Stimulated activated CD4-positive, alpha-beta T cell treated with anti-CD3 and anti-CD28 coated beads, Interleukin-4, amount 100 ng/mL, for 48 hours (primary cell): ENCODE data around the gene ADCYAP1R1.

Experiments used
- DNase-seq, 2 donors: peaks; one replicate each; pipeline ENCODE4 v3.0.0-alpha.2; 2020; ENCODE audit warnings: low read depth in 2 of 2

The ADCYAP1R1 gene

GRCh38 chr7:31068006-31068675, 16.0 kb downstream of the ADCYAP1R1 start:
- DNase-seq: no peak

- no peak for DNase-seq
These were observed 17.9 kb downstream of the ADCYAP1R1 start for GRCh38 chr7:31069860-31070555.

DNA sequence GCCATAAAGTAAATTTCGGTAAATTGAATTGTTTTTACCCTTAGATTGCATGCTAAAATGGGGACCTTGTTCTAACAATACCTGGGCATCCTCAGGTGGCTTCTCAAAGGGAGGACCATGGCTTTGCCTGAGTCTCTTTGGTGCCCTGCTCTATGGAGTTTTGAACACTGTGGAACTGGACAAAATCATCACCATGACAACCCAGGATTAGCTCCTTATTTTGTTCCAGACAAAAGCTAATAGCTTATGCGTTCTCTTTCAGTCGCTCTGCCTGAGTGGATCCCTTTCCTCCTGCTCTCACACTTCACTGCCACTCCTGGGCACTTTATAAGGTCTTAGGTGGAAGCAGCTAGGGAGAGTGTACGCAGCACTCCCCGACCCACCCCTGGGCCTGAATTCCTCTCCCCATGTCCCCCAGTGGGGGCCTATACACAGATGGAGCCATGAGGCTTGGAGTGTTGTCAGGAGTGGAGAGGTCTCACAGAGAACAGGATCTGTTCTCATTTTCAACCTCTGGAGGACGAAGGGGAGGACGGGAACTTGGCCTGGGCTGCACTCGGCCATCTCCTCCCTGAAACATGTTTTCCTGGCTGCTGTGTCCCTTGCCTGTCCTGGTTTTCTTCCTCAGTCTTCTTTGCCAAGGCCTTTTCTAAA, 19.0 kb downstream of the ADCYAP1R1 start:
- DNase-seq: no peak

DNA sequence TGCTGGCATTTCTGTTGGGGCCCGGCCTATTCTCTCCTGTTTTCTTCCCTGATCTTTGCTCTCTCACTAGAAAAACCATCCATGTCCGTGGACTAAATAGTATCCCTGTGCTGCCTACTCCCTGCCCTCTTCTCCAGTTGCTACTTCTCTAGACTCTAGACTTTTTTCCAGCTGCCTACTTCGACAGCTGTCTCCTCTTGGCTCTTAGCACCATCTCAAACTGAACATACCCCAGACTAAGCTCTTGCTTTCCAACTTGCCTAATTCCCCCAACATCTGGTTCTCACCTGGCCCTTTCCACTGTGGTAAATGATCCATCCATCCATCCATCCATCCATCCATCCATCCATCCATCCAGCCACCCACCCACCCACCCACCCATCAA, 19.5 kb downstream of the ADCYAP1R1 start:
- DNase-seq: no peak

- no peak for DNase-seq
These were observed 21.4 kb downstream of the ADCYAP1R1 start for GRCh38 chr7:31073326-31074119.

DNA sequence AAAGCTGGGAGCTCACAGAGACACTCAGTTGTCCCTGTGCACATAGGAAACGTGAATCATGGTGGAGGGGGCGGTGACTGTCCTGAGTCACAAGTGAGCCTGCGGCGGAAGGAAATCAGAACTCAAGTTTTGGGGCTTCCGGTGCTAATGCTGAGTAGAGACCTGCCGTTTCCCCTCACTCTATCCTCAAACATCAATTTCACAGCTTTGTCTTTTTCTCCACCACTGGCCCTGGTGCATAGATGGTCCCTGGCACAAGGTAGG, 21.9 kb downstream of the ADCYAP1R1 start:
- no peak for DNase-seq

- DNase-seq: no peak
These were observed 22.4 kb downstream of the ADCYAP1R1 start for GRCh38 chr7:31074403-31075085.

- no peak for DNase-seq
These were observed 22.9 kb downstream of the ADCYAP1R1 start for GRCh38 chr7:31075086-31075405.

DNA sequence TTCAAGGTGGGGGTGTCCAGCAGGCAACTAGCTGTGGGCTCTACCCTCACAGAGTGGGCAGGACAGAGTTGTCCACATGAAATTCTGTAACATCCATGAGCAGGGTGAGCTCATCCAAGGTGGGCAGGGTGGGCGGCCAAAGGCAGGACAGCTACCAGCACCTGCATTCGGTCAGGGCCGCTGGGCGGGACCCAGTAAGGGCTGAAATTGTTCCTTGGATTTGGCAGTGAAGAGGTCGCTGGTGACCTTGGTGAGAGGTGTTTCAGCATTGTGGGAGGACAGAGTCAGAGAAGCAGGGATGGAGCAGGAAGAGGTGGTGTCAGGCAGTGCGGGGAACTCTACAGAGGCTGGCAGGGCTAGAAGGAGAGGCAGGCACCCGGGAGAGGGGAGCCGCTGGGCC, 23.9 kb downstream of the ADCYAP1R1 start:
- no peak for DNase-seq

DNA sequence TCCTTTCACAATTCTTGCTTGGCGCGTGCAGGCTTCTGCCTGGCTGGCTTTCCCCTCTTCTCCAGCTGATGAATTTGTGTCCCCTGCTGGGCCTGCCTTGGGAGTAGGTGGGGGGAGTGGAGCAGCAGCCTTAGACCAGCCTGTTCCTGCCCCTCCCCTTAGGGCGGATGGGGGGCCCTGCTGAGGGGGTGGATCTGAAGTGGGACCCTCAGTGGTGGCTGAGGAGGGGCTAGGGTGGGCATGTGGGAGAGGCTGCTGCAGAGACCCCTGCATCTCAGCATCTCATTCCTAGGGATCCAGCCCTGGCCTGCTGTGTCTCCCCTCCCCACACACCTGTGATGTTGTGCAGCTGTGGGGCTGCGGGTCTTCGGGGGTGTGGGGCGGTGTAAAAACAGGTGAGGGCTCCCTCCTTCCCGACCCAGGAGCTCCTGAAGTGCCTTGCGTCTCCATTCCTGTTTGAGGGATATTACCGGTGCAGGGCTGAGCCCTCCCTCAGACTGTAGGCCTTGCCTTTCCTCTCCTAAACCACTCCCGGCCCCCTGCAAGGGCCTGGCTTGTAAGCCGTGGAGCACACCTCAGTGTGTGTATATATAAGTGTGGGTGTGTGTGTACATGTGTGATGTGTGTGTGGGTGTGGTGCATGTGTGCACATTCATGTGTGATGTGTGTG, 24.7 kb downstream of the ADCYAP1R1 start:
- DNase-seq: no peak

GRCh38 chr7:31077484-31078362, 25.6 kb downstream of the ADCYAP1R1 start:
- no peak for DNase-seq

- DNase-seq: no peak
These were observed 26.4 kb downstream of the ADCYAP1R1 start for GRCh38 chr7:31078363-31078990.

- no peak for DNase-seq
These were observed 27.2 kb downstream of the ADCYAP1R1 start for GRCh38 chr7:31079126-31079823.

- DNase-seq: no peak
These were observed 27.9 kb downstream of the ADCYAP1R1 start for GRCh38 chr7:31079824-31080511.

DNA sequence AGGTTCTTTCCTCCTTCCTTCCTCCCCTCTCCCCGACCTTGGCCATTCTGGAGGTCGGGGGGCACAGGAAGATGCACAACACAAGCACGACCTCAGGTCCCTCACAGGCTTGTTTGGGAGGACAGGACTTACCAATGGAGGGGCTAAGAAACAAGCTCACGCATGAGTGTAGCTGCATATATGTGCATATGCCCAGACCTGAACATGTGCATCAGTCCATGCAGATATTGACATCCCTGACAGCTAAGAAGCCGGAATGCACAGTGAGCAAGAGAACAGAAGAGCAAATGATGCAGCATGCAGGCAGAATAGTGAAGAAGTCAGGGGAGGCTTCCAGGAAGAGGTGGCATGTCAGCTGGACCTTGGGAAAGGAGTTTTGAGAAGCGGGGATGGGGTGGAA, 28.7 kb downstream of the ADCYAP1R1 start:
- no peak for DNase-seq

DNA sequence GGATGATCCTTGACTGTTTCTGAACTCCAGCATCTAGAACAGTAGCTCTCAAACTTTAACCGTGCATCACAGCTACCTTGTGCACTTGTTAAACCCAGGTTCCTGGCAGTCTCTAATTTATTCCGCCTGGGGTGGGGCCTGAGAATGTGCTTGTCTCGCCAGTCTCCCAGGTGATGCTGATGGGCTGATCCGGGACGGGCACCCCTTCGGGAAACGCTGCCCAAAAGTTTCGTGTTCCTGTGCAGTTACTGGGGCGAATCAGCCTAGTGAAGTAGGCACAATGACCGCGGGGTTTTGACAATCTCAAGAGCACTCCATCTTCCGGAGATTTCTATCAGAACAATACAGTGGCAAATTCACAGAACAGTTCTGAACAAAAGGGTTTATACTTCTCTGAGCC, 29.9 kb downstream of the ADCYAP1R1 start:
- DNase-seq: no peak

- DNase-seq: no peak
These were observed 30.3 kb downstream of the ADCYAP1R1 start for GRCh38 chr7:31082447-31082846.

- no peak for DNase-seq
These were observed 31.2 kb downstream of the ADCYAP1R1 start for GRCh38 chr7:31083210-31083786.

DNA sequence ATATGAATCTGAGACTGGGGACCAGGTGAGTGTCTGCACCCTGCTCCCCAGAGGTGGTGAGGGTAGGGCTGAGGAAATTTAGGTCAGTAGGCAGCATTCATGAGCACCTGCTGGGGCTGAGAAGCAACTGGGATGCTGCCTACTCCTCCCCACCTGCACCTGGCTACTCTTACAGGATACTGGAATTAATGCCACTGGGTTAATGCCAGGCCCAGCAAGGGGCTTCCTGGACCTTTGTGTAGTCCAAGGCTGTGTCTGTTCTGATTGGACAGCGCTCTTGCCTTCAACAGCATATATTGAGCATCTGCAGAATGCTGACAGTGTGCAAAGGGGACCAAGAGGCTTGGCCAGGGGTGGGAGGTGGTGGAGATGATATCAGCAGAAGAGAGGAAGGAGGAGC, 32.1 kb downstream of the ADCYAP1R1 start:
- DNase-seq: no peak
